Measurements from ENCODE around the gene SSB. TPM values are rescaled to one million over a fixed set of nuclear protein-coding genes. Genes with fewer than 3 reads are reported as not detected.

SSB gene
- total RNA-seq, 1 donor from 2014 or later = 183 TPM

GRCh38 chr2:169781249-169782013, 17.2 kb upstream of the SSB start:
- H3K27ac Mint-ChIP-seq (ENCODE audit: unreplicated experiment) = no peak overlapping the region
- TF ChIP-seq CTCF (conservative IDR thresholded peaks at IDR 0.05) = no peak
- no peaks in the 10 kb centered on the region for H3K9me3 Mint-ChIP-seq
- peaks cover 8% of the 10 kb centered on the region for H3K36me3 Mint-ChIP-seq (ENCODE audit: low read depth)
- H3K27me3 Mint-ChIP-seq (ENCODE audit: low read depth) = no peaks in the 10 kb centered on the region
- H3K4me1 Mint-ChIP-seq = peaks cover 5% of the 10 kb centered on the region
- H3K4me3 Mint-ChIP-seq = no peak overlapping the region
- no peak for DNase-seq (ENCODE audit: low read depth, low spot score)

- Mint-ChIP-seq H3K27ac (ENCODE audit: unreplicated experiment) (no peak overlapping the region), H3K4me3 (no peak overlapping the region), H3K9me3 (no peaks in the 10 kb centered on the region), H3K4me1 (peaks cover 5% of the 10 kb centered on the region), H3K36me3 (ENCODE audit: low read depth) (peaks cover 8% of the 10 kb centered on the region), H3K27me3 (ENCODE audit: low read depth) (no peaks in the 10 kb centered on the region)
- no peak for TF ChIP-seq CTCF (conservative IDR thresholded peaks at IDR 0.05)
- no peak for DNase-seq (ENCODE audit: low read depth, low spot score)
These were observed 16.2 kb upstream of the SSB start for GRCh38 chr2:169782513-169782912.

- Mint-ChIP-seq H3K27me3 (ENCODE audit: low read depth) (no peaks in the 10 kb centered on the region), H3K27ac (ENCODE audit: unreplicated experiment) (no peak overlapping the region), H3K9me3 (peaks cover 3% of the 10 kb centered on the region), H3K36me3 (ENCODE audit: low read depth) (peaks cover 10% of the 10 kb centered on the region), H3K4me3 (no peak overlapping the region), H3K4me1 (peaks cover 10% of the 10 kb centered on the region)
- TF ChIP-seq CTCF (conservative IDR thresholded peaks at IDR 0.05) = no peak
- DNase-seq (ENCODE audit: low read depth, low spot score) = no peak
These were observed 8.1 kb upstream of the SSB start for GRCh38 chr2:169790581-169790980.

GRCh38 chr2:169795181-169795580, 3.5 kb upstream of the SSB start:
- no peak for DNase-seq (ENCODE audit: low read depth, low spot score)
- no peak for TF ChIP-seq CTCF (conservative IDR thresholded peaks at IDR 0.05)
- no peak overlapping the region for H3K27ac Mint-ChIP-seq (ENCODE audit: unreplicated experiment)
- H3K4me3 Mint-ChIP-seq = no peak overlapping the region
- H3K4me1 Mint-ChIP-seq = peaks cover 15% of the 10 kb centered on the region
- H3K36me3 Mint-ChIP-seq (ENCODE audit: low read depth) = peaks cover 3% of the 10 kb centered on the region
- H3K9me3 Mint-ChIP-seq = peaks cover 3% of the 10 kb centered on the region
- no peaks in the 10 kb centered on the region for H3K27me3 Mint-ChIP-seq (ENCODE audit: low read depth)

DNA sequence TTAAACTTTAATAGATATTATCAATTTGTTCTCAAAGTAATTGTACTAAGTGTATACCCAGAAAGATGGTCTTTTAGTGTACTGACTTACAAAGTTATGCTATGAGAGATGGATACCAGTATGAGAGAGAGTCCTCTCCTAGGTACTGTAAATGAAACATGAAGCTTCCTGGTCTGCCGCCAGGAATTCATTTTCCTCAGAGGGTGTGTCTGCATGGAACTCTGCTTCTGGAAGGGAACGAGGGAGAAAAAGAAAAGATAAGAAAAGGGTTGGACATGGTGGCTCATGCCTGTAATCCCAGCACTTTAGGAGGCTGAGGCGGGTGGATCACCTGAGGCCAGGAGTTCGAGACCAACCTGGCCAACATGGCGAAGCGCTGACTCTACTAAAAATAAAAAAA, 2.2 kb upstream of the SSB start:
- peak overlapping the region; percentile 37 for H3K4me3 Mint-ChIP-seq
- peaks cover 23% of the 10 kb centered on the region for H3K4me1 Mint-ChIP-seq
- peaks cover 3% of the 10 kb centered on the region for H3K36me3 Mint-ChIP-seq (ENCODE audit: low read depth)
- peaks cover 3% of the 10 kb centered on the region for H3K9me3 Mint-ChIP-seq
- H3K27me3 Mint-ChIP-seq (ENCODE audit: low read depth) = no peaks in the 10 kb centered on the region
- no peak for DNase-seq (ENCODE audit: low read depth, low spot score)
- no peak for TF ChIP-seq CTCF (conservative IDR thresholded peaks at IDR 0.05)
- no peak overlapping the region for H3K27ac Mint-ChIP-seq (ENCODE audit: unreplicated experiment)

Measured in neural crest cell (in vitro differentiated cells).